Astrocyte (in vitro differentiated cells and primary cell): ENCODE measurements around the gene CHN1.

ENCODE experiments used
- EZH2 ChIP-seq: IDR thresholded peaks from 2 replicates; pipeline ENCODE4 v1.6.1; 2012; ENCODE audit warnings: mild to moderate bottlenecking, low read length, inconsistent platforms; ENCODE audit not compliant: insufficient read depth
- TF ChIP-seq, protein P1 (sequence below): IDR thresholded peaks from 2 replicates; pipeline ENCODE4 v1.5.1; 2011; ENCODE audit warnings: low read depth, mild to moderate bottlenecking, inconsistent platforms, low read length, moderate library complexity; ENCODE audit not compliant: insufficient read depth

DNA sequence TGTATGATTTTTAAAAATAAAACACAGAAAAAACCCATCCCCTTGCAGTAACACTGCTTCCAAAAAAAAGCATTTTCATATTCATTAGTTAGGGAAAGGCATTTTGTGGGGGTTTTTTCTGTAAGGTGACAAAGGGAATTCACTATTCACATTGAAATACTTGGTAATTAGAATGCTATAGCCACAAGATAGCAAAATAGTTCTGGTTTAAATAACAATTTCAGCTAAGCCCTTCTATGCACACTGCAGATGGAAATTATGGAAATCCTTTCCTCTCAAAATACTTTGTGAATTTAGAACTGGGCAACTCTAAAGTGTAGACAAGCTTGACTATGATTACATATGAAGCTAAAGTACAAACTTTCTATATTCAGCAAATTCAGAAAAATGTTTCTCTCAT, 138.8 kb downstream of the CHN1 start:
- TF ChIP-seq, protein P1, sequence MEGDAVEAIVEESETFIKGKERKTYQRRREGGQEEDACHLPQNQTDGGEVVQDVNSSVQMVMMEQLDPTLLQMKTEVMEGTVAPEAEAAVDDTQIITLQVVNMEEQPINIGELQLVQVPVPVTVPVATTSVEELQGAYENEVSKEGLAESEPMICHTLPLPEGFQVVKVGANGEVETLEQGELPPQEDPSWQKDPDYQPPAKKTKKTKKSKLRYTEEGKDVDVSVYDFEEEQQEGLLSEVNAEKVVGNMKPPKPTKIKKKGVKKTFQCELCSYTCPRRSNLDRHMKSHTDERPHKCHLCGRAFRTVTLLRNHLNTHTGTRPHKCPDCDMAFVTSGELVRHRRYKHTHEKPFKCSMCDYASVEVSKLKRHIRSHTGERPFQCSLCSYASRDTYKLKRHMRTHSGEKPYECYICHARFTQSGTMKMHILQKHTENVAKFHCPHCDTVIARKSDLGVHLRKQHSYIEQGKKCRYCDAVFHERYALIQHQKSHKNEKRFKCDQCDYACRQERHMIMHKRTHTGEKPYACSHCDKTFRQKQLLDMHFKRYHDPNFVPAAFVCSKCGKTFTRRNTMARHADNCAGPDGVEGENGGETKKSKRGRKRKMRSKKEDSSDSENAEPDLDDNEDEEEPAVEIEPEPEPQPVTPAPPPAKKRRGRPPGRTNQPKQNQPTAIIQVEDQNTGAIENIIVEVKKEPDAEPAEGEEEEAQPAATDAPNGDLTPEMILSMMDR: no peak
- TF ChIP-seq EZH2: no peak
